Activated B cell treated with CpG ODN at 0.5 μM for 24 hours (primary cell): ENCODE data around the gene PRKCE. TPM values are rescaled to one million over a fixed set of nuclear protein-coding genes. Genes with fewer than 3 reads are reported as not detected.

Experiments
- ATAC-seq: fragments of 200-7000 bp; cut with Tn5 transposase; one replicate; pipeline ENCODE4 v1.10.0; 2021; ENCODE audit warnings: low read depth, mild to moderate bottlenecking, moderate library complexity
- CTCF ChIA-PET: fragments of 350-600 bp; sonication (Branson Sonifier 250); formaldehyde crosslinking; loops from one replicate; lab custom pipeline; 2021; ENCODE audit warnings: antibody characterized with exemption; lab: Charles Lee
- POLR2A ChIA-PET: fragments of 350-600 bp; sonication (Branson Sonifier 250); formaldehyde crosslinking; loops from one replicate; lab custom pipeline; 2021; ENCODE audit warnings: antibody characterized with exemption; lab: Charles Lee
- DNase-seq: peaks from one replicate; pipeline ENCODE4 v3.0.0; 2022
- H3K27ac Mint-ChIP-seq: one replicate; pipeline ENCODE4 v1.8.0; 2020; ENCODE audit warnings: mixed read lengths
- H3K27me3 Mint-ChIP-seq: one replicate; pipeline ENCODE4 v1.8.0; 2021; ENCODE audit warnings: mixed read lengths
- H3K36me3 Mint-ChIP-seq: one replicate; pipeline ENCODE4 v1.8.0; 2021; ENCODE audit warnings: low read depth, mixed read lengths
- H3K4me1 Mint-ChIP-seq: one replicate; pipeline ENCODE4 v1.8.0; 2021; ENCODE audit warnings: mixed read lengths
- H3K4me3 Mint-ChIP-seq: one replicate; pipeline ENCODE4 v1.8.0; 2020; ENCODE audit warnings: mild to moderate bottlenecking, mixed read lengths
- H3K9me3 Mint-ChIP-seq: one replicate; pipeline ENCODE4 v1.8.0; 2020; ENCODE audit warnings: mixed read lengths
- intact Hi-C: fragments of 100-400 bp; cut with micrococcal nuclease; formaldehyde crosslinking; loops from one replicate; pipeline ENCODE4 v1.15.1; 2024
- total RNA-seq: library from RNA; stranded (reverse); gene quantifications from 2 replicates; pipeline ENCODE4 v1.2.3, GENCODE V29; 2022
- TF ChIP-seq, protein P1 (sequence below): fragments of 200-600 bp; IDR thresholded peaks from one replicate; pipeline ENCODE4 v1.8.0; 2022; ENCODE audit warnings: antibody characterized with exemption, mild to moderate bottlenecking

PRKCE gene
- total RNA-seq, 1 donor from 2014 or later, result 53.8 TPM

DNA sequence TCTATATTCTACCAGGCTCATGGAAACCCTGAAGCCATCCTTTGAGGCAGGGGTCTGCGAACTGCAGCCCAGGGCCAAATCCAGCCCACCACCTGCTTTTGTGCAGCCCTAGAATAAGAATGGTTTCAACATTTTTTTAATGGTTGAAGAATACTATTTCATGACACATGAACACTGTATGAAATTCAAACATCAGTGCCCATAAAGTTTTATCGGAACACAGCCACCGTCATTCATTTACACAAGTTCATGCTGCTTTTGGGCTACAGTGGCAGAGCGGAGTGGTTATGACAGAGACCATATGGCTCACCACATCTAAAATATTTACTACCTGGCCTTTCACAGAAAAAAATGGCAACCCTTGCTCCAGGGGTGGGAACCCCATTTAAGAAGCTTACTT, 521.6 kb downstream of the PRKCE start:
- TF ChIP-seq, protein P1, sequence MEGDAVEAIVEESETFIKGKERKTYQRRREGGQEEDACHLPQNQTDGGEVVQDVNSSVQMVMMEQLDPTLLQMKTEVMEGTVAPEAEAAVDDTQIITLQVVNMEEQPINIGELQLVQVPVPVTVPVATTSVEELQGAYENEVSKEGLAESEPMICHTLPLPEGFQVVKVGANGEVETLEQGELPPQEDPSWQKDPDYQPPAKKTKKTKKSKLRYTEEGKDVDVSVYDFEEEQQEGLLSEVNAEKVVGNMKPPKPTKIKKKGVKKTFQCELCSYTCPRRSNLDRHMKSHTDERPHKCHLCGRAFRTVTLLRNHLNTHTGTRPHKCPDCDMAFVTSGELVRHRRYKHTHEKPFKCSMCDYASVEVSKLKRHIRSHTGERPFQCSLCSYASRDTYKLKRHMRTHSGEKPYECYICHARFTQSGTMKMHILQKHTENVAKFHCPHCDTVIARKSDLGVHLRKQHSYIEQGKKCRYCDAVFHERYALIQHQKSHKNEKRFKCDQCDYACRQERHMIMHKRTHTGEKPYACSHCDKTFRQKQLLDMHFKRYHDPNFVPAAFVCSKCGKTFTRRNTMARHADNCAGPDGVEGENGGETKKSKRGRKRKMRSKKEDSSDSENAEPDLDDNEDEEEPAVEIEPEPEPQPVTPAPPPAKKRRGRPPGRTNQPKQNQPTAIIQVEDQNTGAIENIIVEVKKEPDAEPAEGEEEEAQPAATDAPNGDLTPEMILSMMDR, result no peak
- CTCF ChIA-PET, result no interaction called here
- intact Hi-C loops, result no loop called here
- Mint-ChIP-seq H3K36me3 (peaks cover 46% of the 10 kb centered on the region), H3K4me1 (no peaks in the 10 kb centered on the region), H3K27ac (no peak overlapping the region), H3K4me3 (no peak overlapping the region), H3K27me3 (no peaks in the 10 kb centered on the region), H3K9me3 (no peaks in the 10 kb centered on the region)
- POLR2A ChIA-PET, result no interaction called here
- ATAC-seq (no peak), DNase-seq (no peak)

DNA sequence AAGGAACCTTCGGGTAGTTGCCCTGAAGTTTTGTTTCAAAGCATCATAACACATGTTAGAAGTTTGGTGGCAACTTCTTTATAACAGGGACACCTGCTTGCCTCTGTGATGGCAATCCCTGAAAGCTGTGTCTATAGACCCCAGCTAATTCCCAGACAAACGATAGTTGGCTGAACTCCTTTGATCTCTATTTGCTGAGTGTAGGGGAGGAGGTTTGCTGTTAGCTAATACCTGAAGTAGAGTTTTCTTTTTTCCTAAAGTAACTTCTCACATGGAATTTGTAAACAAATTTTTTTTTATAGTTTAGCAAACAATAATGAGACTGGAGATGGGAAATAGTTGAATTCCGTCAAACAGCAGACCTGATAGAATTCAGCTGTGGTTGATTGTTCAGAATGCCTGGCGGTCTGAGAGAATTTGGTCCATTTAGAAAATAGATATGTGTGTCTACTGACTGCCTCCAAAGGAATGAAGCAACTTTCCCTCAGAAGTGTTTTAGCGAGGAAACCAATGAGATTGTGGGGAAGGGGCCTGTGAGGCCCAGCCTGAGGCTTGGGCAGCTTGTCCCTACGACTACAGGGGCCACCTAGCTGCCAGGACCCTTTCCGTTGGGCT, 522.3 kb downstream of the PRKCE start:
- Mint-ChIP-seq H3K4me3 (no peak overlapping the region), H3K27me3 (no peaks in the 10 kb centered on the region), H3K27ac (no peak overlapping the region), H3K9me3 (no peaks in the 10 kb centered on the region), H3K4me1 (no peaks in the 10 kb centered on the region), H3K36me3 (peaks cover 43% of the 10 kb centered on the region)
- no peak for ATAC-seq
- TF ChIP-seq, protein P1, result no peak
- intact Hi-C loops, result no loop called here
- DNase-seq, result no peak
- CTCF ChIA-PET, result no interaction called here
- POLR2A ChIA-PET, result no interaction called here

DNA sequence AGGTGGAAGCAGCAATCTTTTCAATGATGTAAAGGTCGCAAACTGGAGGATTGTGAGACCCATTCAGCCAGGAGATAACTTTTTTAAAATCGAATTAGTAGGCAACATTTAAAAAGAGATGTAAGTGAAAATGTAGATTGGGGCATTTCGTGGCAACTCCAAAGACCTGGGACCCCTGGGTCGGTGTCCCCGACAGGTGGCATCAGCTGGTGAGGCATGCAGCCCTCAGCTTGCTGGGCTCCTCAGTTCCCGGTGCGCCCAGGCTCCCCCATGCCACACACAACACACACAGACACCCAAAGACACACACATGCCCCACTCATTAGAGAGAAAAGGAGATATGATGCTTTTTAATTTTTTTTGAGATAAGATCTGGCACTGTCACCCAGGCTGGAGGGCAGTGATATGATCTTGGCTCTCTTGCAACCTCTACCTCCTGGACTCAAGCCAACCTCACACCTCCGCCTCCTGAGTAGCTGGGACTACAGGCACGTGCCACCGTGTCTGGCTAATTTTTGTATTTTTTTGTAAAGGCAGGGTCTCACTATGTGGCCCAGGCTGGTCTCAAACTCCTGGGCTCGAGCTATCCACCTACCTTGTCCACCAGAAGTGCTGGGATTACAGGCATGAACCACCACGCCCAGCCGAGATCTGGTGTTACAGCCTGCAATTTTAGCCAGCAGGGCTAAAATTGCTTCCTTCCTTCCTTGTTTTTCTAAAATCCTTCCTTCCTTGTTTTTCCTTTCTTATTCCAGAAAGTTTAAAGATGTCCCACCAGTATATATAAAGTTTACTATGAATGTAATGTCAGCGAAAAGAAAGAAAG, 523.1 kb downstream of the PRKCE start:
- Mint-ChIP-seq H3K27me3 (no peaks in the 10 kb centered on the region), H3K9me3 (no peaks in the 10 kb centered on the region), H3K4me3 (no peak overlapping the region), H3K4me1 (no peaks in the 10 kb centered on the region), H3K36me3 (peaks cover 46% of the 10 kb centered on the region), H3K27ac (no peak overlapping the region)
- intact Hi-C loops, result no loop called here
- POLR2A ChIA-PET, result no interaction called here
- CTCF ChIA-PET, result no interaction called here
- no peak for DNase-seq
- TF ChIP-seq, protein P1, result no peak
- ATAC-seq, result no peak

DNA sequence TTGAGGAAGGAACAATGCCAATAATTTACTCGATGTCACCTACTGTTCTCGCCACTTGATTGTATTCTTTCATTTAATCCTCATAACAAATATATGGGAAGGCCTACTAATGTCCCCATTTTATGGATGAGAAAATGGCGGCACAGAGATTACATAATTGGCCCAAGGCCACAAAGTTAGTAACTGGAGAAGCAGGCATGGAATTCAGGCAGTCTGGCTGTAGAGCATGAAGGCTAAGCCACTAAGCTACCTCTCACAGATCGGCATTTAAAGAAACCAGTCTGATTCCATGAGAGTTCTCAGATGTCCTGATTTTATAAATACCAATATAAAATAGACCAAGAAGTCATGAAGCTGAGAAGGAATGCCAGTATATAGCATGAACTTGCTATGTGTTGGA, 523.9 kb downstream of the PRKCE start:
- CTCF ChIA-PET, result no interaction called here
- H3K27me3 Mint-ChIP-seq, result no peaks in the 10 kb centered on the region
- H3K27ac Mint-ChIP-seq, result no peak overlapping the region
- DNase-seq, result no peak
- TF ChIP-seq, protein P1, result no peak
- H3K9me3 Mint-ChIP-seq, result no peaks in the 10 kb centered on the region
- peaks cover 48% of the 10 kb centered on the region for H3K36me3 Mint-ChIP-seq
- POLR2A ChIA-PET, result no interaction called here
- intact Hi-C loops, result no loop called here
- no peak overlapping the region for H3K4me3 Mint-ChIP-seq
- no peaks in the 10 kb centered on the region for H3K4me1 Mint-ChIP-seq
- no peak for ATAC-seq

DNA sequence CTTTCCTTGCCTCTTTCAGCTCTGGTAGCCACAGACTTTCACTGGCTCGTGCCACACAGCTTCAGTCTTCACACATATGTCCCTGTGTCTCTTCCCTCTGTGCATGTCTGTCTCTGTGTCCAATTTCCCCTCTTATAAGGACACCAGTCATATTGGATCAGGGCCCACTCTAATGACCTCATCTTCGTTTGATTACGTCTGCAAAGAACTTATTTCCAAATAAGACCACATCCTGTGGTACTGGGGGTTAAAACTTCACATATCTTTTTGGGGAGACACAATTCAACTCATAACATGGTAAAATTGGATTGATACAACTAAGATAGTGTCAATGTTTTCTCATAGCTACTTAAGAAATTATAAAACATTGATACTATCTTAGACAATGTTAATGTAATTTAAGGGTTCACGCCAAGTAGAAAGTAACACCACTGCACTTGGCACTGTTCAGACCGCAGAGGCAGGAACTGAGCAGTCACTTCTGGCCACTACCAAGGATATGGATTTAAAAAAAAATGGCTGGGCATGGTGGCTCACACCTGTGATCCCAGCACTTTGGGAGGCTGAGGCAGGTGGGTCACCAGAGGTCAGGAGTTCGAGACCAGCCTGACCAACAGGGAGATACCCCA, 526.1 kb downstream of the PRKCE start:
- CTCF ChIA-PET, result no interaction called here
- ATAC-seq (no peak), DNase-seq (no peak)
- TF ChIP-seq, protein P1, result no peak
- intact Hi-C loops, result no loop called here
- Mint-ChIP-seq H3K9me3 (no peaks in the 10 kb centered on the region), H3K36me3 (peaks cover 57% of the 10 kb centered on the region), H3K4me3 (no peak overlapping the region), H3K4me1 (no peaks in the 10 kb centered on the region), H3K27ac (no peak overlapping the region), H3K27me3 (no peaks in the 10 kb centered on the region)
- POLR2A ChIA-PET, result no interaction called here
